Measurements from ENCODE around the gene CSNK1E. TPM values are rescaled to one million over a fixed set of nuclear protein-coding genes. Genes with fewer than 3 reads are reported as not detected.
A peak's percentile ranks its signal among the peaks of the same experiment; 100 is the strongest.
"Not testable (repeated sequence)": the region's sequence is repeated elsewhere in the genome, so short reads cannot be mapped to it uniquely, and the experiment has no call there.

CSNK1E gene
- 140 TPM for polyA plus RNA-seq (ENCODE audit: insufficient read length)

DNA sequence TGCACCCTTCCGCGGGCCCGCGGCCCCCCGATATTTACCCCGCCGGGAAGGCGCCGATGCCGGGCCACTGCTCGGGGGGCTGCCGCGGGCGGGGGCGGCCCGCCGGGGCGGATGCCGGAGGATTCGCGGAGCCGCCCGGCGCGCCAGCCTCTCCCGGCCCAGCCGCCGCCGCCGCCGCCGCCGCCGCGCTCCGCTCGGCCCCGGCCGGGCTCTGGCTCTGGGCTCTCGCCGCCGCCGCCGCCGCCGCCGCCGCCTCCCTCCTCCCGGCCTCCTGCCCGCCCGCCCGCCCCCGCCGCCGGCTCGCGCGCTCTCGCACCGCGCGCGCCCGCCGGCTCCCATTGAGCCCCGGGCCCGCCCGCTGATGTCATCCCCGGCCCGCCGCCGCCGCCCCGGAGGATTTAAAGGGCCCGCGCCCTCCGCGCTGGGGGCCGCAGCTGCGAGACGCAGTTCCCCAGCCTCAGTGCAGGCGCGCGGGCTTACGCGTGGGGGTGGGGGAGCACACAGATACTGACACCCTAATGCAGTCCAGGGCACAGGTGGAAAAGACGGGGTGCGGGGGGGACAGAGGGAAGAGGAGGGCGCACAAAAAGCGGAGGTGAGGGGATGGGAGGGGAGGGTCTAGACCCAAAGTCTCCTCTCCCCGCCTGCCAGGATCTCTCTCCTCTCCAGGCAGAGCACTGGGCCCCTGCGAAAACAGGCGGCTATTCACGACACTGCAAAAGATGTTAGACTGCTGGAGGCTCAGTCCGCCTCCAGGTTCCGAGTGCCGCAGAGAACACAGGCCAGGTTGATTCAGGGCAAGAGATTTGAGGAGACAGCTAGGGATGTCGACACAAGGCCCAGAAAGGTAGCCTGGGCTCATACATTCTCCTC, at the start of gene CSNK1E:
CSNK1E (minus strand) TSS at position 312 of the 873 bp plus-strand sequence. CDS start 3,276 bp downstream, outside the sequence.
- peak; percentile 79 for DNase-seq

DNA sequence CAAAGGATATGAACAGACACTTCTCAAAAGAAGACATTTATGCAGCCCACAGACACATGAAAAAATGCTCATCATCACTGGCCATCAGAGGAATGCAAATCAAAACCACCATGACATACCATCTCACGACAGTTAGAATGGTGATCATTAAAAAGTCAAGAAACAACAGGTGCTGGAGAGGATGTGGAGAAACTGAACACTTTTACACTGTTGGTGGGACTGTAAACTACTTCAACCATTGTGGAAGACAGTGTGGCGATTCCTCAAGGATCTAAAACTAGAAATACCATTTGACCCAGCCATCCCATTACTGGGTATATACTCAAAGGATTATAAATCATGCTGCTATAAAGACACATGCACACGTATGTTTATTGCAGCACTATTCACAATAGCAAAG, 48.6 kb upstream of the CSNK1E start:
- DNase-seq = not testable (repeated sequence)

- not testable (repeated sequence) for DNase-seq
Measured at GRCh38 chr22:38365174-38365573, 47.9 kb upstream of the CSNK1E start.

GRCh38 chr22:38360560-38360959, 43.3 kb upstream of the CSNK1E start:
- DNase-seq = not testable (repeated sequence)

- DNase-seq = not testable (repeated sequence)
Measured at GRCh38 chr22:38359817-38360216, 42.6 kb upstream of the CSNK1E start.

GRCh38 chr22:38357971-38358370, 40.7 kb upstream of the CSNK1E start:
- DNase-seq = not testable (repeated sequence)

- DNase-seq = no peak
Measured at GRCh38 chr22:38355275-38355674, 38.0 kb upstream of the CSNK1E start.

GRCh38 chr22:38353701-38354100, 36.5 kb upstream of the CSNK1E start:
- no peak for DNase-seq

DNA sequence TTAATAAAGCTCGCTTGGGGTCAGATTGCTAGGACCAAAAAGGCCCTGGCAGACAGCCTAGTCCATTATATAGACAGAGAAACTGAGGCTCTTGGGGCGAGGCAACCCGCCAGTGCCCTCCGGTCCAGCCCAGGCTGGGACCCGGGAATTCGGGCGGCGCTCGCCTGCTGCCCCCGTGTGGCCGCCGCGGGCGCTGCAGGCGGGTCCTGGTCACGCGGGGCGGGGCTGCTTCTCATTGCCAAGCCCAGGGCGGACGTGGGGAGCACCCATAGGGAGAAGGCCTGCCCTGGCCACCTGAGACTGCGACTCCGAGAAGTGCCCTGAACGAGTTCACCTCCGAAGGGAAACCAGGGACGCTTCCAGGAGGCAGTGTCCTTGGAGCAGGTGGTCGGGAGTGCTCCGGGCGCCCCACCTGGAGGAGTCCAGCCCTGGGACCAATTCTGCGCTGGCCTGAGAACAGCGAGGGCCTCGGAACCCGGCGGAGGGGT, 36.0 kb upstream of the CSNK1E start:
- peak; percentile 59 for DNase-seq

- DNase-seq = no peak
Measured at GRCh38 chr22:38352436-38352835, 35.2 kb upstream of the CSNK1E start.

- DNase-seq = no peak
Measured at GRCh38 chr22:38350444-38351359, 33.5 kb upstream of the CSNK1E start.

- no peak for DNase-seq
Measured at GRCh38 chr22:38348751-38349496, 31.7 kb upstream of the CSNK1E start.

- no peak for DNase-seq
Measured at GRCh38 chr22:38347944-38348750, 30.9 kb upstream of the CSNK1E start.

DNA sequence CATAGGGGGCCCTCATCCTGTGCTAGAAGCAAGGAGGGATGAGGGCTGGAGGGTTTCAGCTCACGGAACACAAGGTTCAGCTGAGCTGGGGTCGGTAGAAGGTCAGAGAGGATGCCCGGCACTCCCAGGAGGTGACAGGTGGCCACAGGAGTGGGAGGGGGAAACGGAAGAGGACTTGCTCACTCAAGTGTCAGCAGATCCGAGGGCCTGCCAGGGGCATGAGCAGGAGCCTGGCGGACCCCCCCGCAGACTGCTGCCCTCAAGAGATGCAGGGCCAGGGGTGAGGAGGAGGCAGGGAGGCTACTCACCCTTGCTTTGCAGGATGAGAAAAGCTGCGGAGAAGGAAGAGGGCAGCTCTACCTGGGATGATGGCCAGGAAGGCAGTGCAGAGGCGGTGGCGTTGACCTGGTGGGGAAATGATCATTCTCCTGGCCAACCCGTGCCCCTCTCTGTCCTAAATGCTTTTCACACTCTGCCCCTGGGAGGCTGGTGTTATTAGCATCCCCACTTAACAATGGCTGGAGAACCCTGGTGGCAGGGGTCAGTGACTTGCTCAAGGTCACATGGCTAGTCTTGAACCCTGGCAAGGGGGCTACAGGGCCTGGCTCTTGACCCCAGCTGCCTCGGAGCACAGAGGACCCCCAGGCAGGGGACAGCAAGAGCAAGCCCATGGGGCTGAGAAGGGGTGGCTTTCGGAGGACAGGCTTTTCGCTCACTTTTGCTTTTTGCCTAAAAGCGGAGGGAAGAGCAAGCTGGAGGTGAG, 30.1 kb upstream of the CSNK1E start:
- DNase-seq = no peak

DNA sequence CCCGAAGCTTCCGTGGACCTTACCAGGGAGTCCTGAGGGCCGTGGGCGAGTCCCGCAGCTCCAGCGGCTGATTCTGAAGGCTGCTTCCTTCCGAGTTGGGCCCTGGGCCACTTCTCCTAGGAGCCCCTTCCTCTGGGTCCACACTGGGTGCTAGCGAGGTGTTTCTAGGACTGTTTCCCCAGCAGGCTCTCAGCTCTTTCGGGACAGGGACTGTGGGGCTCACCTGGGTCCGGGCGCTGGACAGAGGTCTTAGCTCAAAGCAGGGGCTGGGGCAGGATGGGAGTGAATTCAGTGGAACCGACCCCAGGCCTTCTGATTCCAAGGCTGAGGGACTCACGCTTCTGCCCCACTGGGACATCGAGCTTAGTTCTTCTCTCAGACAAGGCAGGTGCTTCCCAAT, 29.3 kb upstream of the CSNK1E start:
- DNase-seq = no peak

DNA sequence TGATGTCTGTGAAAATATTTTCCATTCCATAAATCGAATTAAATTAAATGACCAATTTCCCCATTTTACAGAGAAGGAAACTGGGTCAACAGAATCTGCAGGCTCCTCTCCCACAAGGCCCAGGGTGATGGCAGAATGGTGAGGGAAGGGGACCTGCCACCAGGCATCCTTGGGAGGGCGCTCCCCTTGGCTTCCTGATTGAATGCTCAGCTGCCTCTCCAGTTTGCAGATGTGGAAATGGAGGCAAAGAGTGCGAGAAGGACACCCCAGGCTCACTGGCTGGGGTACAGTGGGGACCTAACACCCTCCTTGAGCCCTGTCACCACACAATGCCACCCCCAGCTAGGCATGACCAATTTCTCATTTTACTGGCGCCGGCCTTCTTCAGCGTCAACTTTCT, 28.5 kb upstream of the CSNK1E start:
- no peak for DNase-seq

DNA sequence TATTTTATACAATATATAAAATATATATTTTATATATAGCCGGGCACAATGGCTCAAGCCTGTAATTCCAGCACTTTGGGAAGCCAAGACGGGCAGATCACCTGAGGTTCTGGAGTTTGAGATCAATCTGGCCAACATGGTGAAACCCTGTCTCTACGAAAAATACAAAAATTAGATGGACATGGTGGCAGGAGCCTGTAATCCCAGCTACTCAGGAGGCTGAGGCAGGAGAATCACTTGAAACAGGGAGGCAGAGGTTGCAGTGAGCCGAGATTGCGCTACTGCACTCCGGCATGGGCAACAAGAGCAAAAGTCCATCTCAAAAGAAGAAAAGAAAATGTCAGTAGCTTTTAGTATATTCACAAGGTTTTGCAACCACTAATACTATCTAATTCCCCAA, 22.7 kb upstream of the CSNK1E start:
- DNase-seq = not testable (repeated sequence)

- no peak for DNase-seq
Measured at GRCh38 chr22:38338772-38339379, 21.6 kb upstream of the CSNK1E start.

DNA sequence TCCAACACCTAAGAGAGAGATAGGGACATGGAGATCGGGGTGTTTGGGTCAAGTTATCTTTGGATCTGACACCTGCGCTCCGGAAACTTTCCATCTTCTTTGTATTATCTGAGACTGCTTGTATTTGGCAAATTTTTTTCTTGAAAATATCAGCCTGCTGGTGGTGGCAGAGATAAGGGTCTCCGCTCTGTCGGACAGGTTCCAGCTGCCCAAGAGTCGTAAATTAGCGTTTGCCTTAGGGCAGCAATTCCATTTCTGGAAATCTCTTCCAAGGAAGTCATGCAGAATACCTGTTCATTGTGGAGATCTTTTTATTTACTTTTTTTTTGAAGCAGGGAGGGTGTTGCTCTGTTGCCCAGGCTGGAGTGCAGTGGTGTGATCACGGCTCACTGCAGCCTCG, 19.5 kb upstream of the CSNK1E start:
- DNase-seq = no peak

DNA sequence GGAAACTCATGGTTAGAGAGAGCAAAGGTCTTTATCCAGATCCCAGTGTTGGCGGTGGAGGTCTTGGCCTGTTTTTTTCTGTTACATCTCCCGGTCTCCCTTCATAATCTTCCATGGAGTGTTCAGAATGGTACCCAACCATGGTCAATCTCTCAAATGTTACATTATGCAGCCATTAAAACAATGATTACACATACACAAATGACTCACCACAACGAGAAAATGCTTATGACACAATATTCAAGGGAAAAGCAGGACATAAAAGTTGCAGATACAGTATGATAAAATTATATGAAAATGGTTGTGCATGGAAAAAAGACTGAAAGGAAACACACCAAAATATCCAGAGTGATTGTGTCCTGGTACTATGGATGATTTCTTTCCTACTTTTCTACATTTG, 17.8 kb upstream of the CSNK1E start:
- no peak for DNase-seq
